ENCODE results near the gene CACNG1. TPM values are rescaled to one million over a fixed set of nuclear protein-coding genes. Genes with fewer than 3 reads are reported as not detected.

The CACNG1 gene
- polyA plus RNA-seq, 1 of the 3 experiments (the other 2 are of a cell fraction): not detected

DNA sequence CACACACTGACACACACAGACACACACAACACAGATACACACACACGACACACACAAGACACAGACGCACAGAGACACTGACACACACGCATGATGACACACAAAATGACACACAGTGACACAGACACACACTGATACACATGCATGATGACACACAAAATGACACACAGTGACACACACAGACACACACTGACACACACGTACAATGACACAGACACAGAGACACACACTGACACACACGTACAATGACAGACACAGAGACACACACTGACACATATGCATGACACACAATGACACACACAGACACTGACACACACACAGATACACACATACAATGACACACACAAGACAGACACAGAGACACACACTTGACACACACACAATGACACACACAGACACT lies 10.3 kb downstream of the CACNG1 start:
- H3K9ac ChIP-seq: no peak overlapping the region
- no peaks in the 10 kb centered on the region for H3K9me3 ChIP-seq
- CTCF ChIA-PET: no interaction called here
- H3K4me1 ChIP-seq (ENCODE audit: control insufficient read depth in 1 of 2, insufficient read depth in 2 of 2, low read depth in 1 of 2, low read length in 1 of 2): peaks cover 0 to 3% of the 10 kb centered on the region in 2 experiments; a peak in 1 of 4 replicates
- H3K9me2 ChIP-seq: no peaks in the 10 kb centered on the region
- no peaks in the 10 kb centered on the region for H4K20me1 ChIP-seq (ENCODE audit: insufficient read depth)
- H3K4me2 ChIP-seq: no peak overlapping the region
- H2AFZ ChIP-seq (ENCODE audit: low read depth): no peak overlapping the region
- POLR2A ChIA-PET: no interaction called here
- H3K4me3 ChIP-seq (ENCODE audit: low read depth in 2 of 2, low read length in 1 of 2): no peak overlapping the region
- TF ChIP-seq, protein P1, sequence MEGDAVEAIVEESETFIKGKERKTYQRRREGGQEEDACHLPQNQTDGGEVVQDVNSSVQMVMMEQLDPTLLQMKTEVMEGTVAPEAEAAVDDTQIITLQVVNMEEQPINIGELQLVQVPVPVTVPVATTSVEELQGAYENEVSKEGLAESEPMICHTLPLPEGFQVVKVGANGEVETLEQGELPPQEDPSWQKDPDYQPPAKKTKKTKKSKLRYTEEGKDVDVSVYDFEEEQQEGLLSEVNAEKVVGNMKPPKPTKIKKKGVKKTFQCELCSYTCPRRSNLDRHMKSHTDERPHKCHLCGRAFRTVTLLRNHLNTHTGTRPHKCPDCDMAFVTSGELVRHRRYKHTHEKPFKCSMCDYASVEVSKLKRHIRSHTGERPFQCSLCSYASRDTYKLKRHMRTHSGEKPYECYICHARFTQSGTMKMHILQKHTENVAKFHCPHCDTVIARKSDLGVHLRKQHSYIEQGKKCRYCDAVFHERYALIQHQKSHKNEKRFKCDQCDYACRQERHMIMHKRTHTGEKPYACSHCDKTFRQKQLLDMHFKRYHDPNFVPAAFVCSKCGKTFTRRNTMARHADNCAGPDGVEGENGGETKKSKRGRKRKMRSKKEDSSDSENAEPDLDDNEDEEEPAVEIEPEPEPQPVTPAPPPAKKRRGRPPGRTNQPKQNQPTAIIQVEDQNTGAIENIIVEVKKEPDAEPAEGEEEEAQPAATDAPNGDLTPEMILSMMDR (IDR thresholded peaks at IDR 0.05): no peak
- no peak for TF ChIP-seq RFX5 (IDR thresholded peaks at IDR 0.05; ENCODE audit: low read length)
- TF ChIP-seq RAD21 (IDR thresholded peaks at IDR 0.05; ENCODE audit: low read length): no peak
- no peak for TF ChIP-seq MXI1 (IDR thresholded peaks at IDR 0.05; ENCODE audit: low read depth, low read length)
- no peak for TF ChIP-seq NRF1 (IDR thresholded peaks at IDR 0.05; ENCODE audit: low read depth, low read length)
- no peak for TF ChIP-seq TCF12 (IDR thresholded peaks at IDR 0.05)
- TF ChIP-seq ZBTB33 (IDR thresholded peaks at IDR 0.05; ENCODE audit: borderline replicate concordance, low read depth): no peak
- no peak for TF ChIP-seq CHD2 (IDR thresholded peaks at IDR 0.05; ENCODE audit: low read length, partially characterized antibody)
- no peak for TF ChIP-seq EP300 (IDR thresholded peaks at IDR 0.05; ENCODE audit: borderline replicate concordance in 1 of 2, low read depth in 1 of 2, low read length in 1 of 2)
- no peak for TF ChIP-seq TEAD4 (IDR thresholded peaks at IDR 0.05; ENCODE audit: borderline replicate concordance, insufficient read depth)
- TF ChIP-seq POLR2AphosphoS5 (IDR thresholded peaks at IDR 0.05; ENCODE audit: low read depth, low read length): no peak
- no peak for TF ChIP-seq IRF3 (IDR thresholded peaks at IDR 0.05; ENCODE audit: low read depth, low read length)
- TF ChIP-seq JUND (IDR thresholded peaks at IDR 0.05): no peak
- no peak for TF ChIP-seq MAX (IDR thresholded peaks at IDR 0.05; ENCODE audit: low read depth)
- TF ChIP-seq, protein P2, sequence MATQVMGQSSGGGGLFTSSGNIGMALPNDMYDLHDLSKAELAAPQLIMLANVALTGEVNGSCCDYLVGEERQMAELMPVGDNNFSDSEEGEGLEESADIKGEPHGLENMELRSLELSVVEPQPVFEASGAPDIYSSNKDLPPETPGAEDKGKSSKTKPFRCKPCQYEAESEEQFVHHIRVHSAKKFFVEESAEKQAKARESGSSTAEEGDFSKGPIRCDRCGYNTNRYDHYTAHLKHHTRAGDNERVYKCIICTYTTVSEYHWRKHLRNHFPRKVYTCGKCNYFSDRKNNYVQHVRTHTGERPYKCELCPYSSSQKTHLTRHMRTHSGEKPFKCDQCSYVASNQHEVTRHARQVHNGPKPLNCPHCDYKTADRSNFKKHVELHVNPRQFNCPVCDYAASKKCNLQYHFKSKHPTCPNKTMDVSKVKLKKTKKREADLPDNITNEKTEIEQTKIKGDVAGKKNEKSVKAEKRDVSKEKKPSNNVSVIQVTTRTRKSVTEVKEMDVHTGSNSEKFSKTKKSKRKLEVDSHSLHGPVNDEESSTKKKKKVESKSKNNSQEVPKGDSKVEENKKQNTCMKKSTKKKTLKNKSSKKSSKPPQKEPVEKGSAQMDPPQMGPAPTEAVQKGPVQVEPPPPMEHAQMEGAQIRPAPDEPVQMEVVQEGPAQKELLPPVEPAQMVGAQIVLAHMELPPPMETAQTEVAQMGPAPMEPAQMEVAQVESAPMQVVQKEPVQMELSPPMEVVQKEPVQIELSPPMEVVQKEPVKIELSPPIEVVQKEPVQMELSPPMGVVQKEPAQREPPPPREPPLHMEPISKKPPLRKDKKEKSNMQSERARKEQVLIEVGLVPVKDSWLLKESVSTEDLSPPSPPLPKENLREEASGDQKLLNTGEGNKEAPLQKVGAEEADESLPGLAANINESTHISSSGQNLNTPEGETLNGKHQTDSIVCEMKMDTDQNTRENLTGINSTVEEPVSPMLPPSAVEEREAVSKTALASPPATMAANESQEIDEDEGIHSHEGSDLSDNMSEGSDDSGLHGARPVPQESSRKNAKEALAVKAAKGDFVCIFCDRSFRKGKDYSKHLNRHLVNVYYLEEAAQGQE (IDR thresholded peaks at IDR 0.05; ENCODE audit: low read depth, low read length): no peak
- TF ChIP-seq, protein P3, sequence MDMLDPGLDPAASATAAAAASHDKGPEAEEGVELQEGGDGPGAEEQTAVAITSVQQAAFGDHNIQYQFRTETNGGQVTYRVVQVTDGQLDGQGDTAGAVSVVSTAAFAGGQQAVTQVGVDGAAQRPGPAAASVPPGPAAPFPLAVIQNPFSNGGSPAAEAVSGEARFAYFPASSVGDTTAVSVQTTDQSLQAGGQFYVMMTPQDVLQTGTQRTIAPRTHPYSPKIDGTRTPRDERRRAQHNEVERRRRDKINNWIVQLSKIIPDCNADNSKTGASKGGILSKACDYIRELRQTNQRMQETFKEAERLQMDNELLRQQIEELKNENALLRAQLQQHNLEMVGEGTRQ (IDR thresholded peaks at IDR 0.05; ENCODE audit: borderline replicate concordance, low read depth, low read length): no peak
- TF ChIP-seq RCOR1 (IDR thresholded peaks at IDR 0.05; ENCODE audit: low read length): no peak
- no peak for TF ChIP-seq SIN3A (IDR thresholded peaks at IDR 0.05; ENCODE audit: borderline replicate concordance, low read depth, low read length)
- no peak for TF ChIP-seq NFIC (IDR thresholded peaks at IDR 0.05; ENCODE audit: borderline replicate concordance)
- no peak for TF ChIP-seq FOXJ3 (CRISPR knock-in tag; IDR thresholded peaks at IDR 0.05)
- no peaks in the 10 kb centered on the region for H3K27me3 ChIP-seq (ENCODE audit: insufficient read depth)
- no peaks in the 10 kb centered on the region for H3K36me3 ChIP-seq (replicated peaks in 1 of 2; ENCODE audit: control insufficient read depth in 1 of 2, insufficient read depth in 2 of 2, low read length in 1 of 2)
- H3F3A ChIP-seq (replicated peaks; ENCODE audit: insufficient read depth): no peaks in the 10 kb centered on the region
- H3K79me2 ChIP-seq (ENCODE audit: insufficient read depth): no peaks in the 10 kb centered on the region
- DNase-seq: no peak
- WGBS (ENCODE audit: low lambda C conversion rate): 85% methylated on average over 5 of the region's 5 CpGs
- no peak overlapping the region for H3K27ac ChIP-seq (ENCODE audit: low read depth in 2 of 2, low read length in 1 of 2)
